HepG2 (cell line): ENCODE measurements around the gene EDC3.

Experiments used
- CHCHD3 ChIP-seq: sonication (generic); formaldehyde crosslinking; IDR thresholded peaks from 2 replicates; pipeline ENCODE4 v1.8.0; 2022; ENCODE audit warnings: mild to moderate bottlenecking, missing genetic modification reagents, moderate library complexity
- CTCF ChIP-seq: sonication (generic); formaldehyde crosslinking; IDR thresholded peaks from 2 replicates; pipeline ENCODE4 v1.5.0; 2020; ENCODE audit warnings: mild to moderate bottlenecking, missing genetic modification reagents, moderate library complexity
- GABPA ChIP-seq, 2 experiments: IDR thresholded peaks; 2 replicates each; pipeline ENCODE4 v1.6.1; 2011 to 2016; ENCODE audit warnings: low read depth in 2 of 2, low read length in 1 of 2, missing biosample characterization in 1 of 2, missing genetic modification characterization in 1 of 2
- NFYB ChIP-seq: sonication (generic); formaldehyde crosslinking; IDR thresholded peaks from 2 replicates; pipeline ENCODE4 v1.4.0; 2020; ENCODE audit warnings: missing genetic modification reagents
- SMYD3 ChIP-seq: sonication (generic); formaldehyde crosslinking; IDR thresholded peaks from 2 replicates; pipeline ENCODE4 v1.8.1; 2023; ENCODE audit warnings: mild to moderate bottlenecking, missing genetic modification reagents
- SP4 ChIP-seq: sonication (generic); formaldehyde crosslinking; IDR thresholded peaks from 2 replicates; pipeline ENCODE4 v1.8.1; 2023; ENCODE audit warnings: mild to moderate bottlenecking, missing genetic modification reagents
- ZBTB49 ChIP-seq: sonication (generic); formaldehyde crosslinking; IDR thresholded peaks from 2 replicates; pipeline ENCODE4 v1.4.0; 2020; ENCODE audit warnings: missing genetic modification reagents, borderline replicate concordance
- ZNF329 ChIP-seq: sonication (generic); formaldehyde crosslinking; IDR thresholded peaks from 2 replicates; pipeline ENCODE4 v1.9.0; 2021; ENCODE audit warnings: low read depth, mild to moderate bottlenecking, missing genetic modification reagents

DNA sequence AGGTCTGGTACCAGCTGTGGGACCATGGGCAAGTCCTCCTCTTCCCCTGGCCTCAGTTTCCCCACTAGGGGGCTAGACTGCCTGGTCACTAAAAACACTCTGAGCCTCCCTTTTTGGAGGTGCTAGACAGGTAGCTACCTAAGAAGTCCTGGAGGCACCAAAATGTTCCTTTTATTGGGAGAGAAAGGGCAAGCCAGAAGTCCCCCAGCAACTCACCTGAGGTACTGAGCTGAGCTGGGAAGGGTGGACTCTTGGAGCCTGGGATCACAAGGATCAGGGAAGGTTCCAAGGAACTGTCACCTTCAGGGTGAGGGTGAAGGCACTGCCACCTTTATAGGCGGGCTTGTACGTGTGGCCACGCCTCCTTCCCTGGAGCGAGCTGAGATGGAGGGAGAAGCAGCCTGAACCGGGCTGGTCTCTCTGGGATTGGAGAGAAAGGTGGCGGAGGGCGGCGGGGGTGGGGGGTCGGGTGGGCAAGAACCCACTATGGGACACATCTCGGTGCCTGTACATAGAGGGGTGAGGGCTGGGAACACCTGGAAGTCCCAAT is 29.5 kb upstream of the EDC3 start, which contains the start of gene CYP1A1:
- no peak for TF ChIP-seq SMYD3 (CRISPR knock-in tag)
- no peak for TF ChIP-seq GABPA (IDR thresholded peaks at IDR 0.05; ENCODE audit: low read depth, low read length)
- TF ChIP-seq GABPA (CRISPR knock-in tag; IDR thresholded peaks at IDR 0.05; ENCODE audit: low read depth): no peak
- TF ChIP-seq ZBTB49 (CRISPR knock-in tag): no peak
- no peak for TF ChIP-seq NFYB
- TF ChIP-seq ZNF329 (CRISPR knock-in tag): no peak
- TF ChIP-seq CHCHD3: no peak
- no peak for TF ChIP-seq SP4
- TF ChIP-seq CTCF (CRISPR knock-in tag): no peak
